Upper lobe of left lung (tissue), 6 donors: ENCODE measurements around the gene NUBP1. TPM values are rescaled to one million over a fixed set of nuclear protein-coding genes. Genes with fewer than 3 reads are reported as not detected.
A peak's percentile ranks its signal among the peaks of the same experiment; 100 is the strongest.
"Not testable (repeated sequence)": the region's sequence is repeated elsewhere in the genome, so short reads cannot be mapped to it uniquely, and the experiment has no call there.

Experiments used
- ATAC-seq, 2 donors: fragments of 200-7000 bp; cut with Tn5 transposase; one replicate each; pipeline ENCODE4 v1.9.1; 2022; ENCODE audit warnings: mild to moderate bottlenecking in 2 of 2, moderate library complexity in 2 of 2; ENCODE audit not compliant: low FRiP score in 2 of 2
- DNase-seq, 2 donors: peaks; one replicate each; pipeline ENCODE4 v3.0.0-alpha.2; 2019 to 2020
- H3K27ac ChIP-seq, 4 donors: fragments of 200-600 bp; sonication (generic); one replicate each; pipeline ENCODE4 v1.5.1; 2016 to 2019
- H3K27me3 ChIP-seq, 4 donors: fragments of 200-600 bp; sonication (generic); one replicate each; pipeline ENCODE4 v1.5.1; 2017 to 2019
- H3K36me3 ChIP-seq, 4 donors: fragments of 200-600 bp; sonication (generic); one replicate each; pipeline ENCODE4 v1.5.1; 2016 to 2019
- H3K4me1 ChIP-seq, 4 donors: fragments of 200-600 bp; sonication (generic); one replicate each; pipeline ENCODE4 v1.5.1; 2018 to 2019
- H3K4me3 ChIP-seq, 4 donors: fragments of 200-600 bp; sonication (generic); one replicate each; pipeline ENCODE4 v1.5.1; 2017 to 2019; ENCODE audit warnings: mild to moderate bottlenecking in 2 of 4, moderate library complexity in 1 of 4
- H3K9me3 ChIP-seq, 4 donors: fragments of 200-600 bp; sonication (generic); one replicate each; pipeline ENCODE4 v1.5.1; 2018 to 2019
- CTCF ChIP-seq, 6 experiments: fragments of 450-650 bp in 4 of 6; fragments of 200-600 bp in 2 of 6; sonication (generic) in 2 of 6; IDR thresholded peaks; one replicate each; pipeline ENCODE4 v1.5.1; 2016 to 2019; ENCODE audit warnings: antibody characterized with exemption in 6 of 6
- EP300 ChIP-seq, 4 donors: sonication (generic); formaldehyde crosslinking; IDR thresholded peaks; one replicate each; pipeline ENCODE4 v1.5.1; 2017; ENCODE audit warnings: antibody characterized with exemption in 4 of 4, control low read depth in 2 of 4
- POLR2A ChIP-seq, 4 donors: fragments of 450-650 bp; IDR thresholded peaks; one replicate each; pipeline ENCODE4 v1.5.1; 2016 to 2017; ENCODE audit warnings: antibody characterized with exemption in 4 of 4, mild to moderate bottlenecking in 2 of 4
- POLR2AphosphoS5 ChIP-seq, 2 donors: sonication (generic); formaldehyde crosslinking; IDR thresholded peaks; one replicate each; pipeline ENCODE4 v1.5.1; 2017; ENCODE audit warnings: antibody characterized with exemption in 2 of 2
- WGBS, 2 donors: methylation state at CpG; one replicate each; pipeline ENCODE4 v1.1.5; 2017 to 2018; 5-methylcytosine and 5-hydroxymethylcytosine counted together
- total RNA-seq, 6 donors: library from RNA; depleted of rRNA in 4 of 6; stranded (reverse); fragments of >200 nt in 4 of 6; gene quantifications; one replicate each; pipeline versions ENCODE4 v1.1.0 to v1.2.1, GENCODE V29; 2016 to 2021
- donor health status: DM: no; HTN: no; CAD: no; lungs with moderate emphysema.
- donor health status: DM: no; HTN: yes; CAD: no; lungs with severe emphysema.

NUBP1 gene
- total RNA-seq, 6 donors from 2014 or later: 16.8 to 40.3 (median 34.6) TPM

- Histone ChIP-seq H3K36me3 (no peaks in the 10 kb centered on the region), H3K4me1 (peaks cover 0 to under 1% (median 0%) of the 10 kb centered on the region in 4 donors), H3K9me3 (no peaks in the 10 kb centered on the region), H3K27ac (no peak overlapping the region), H3K4me3 (no peak overlapping the region), H3K27me3 (no peaks in the 10 kb centered on the region)
- ATAC-seq (no peak), DNase-seq (no peak)
- no peak for TF ChIP-seq EP300 (IDR thresholded peaks at IDR 0.05)
- TF ChIP-seq POLR2AphosphoS5 (IDR thresholded peaks at IDR 0.05): no peak
- TF ChIP-seq CTCF (IDR thresholded peaks at IDR 0.05): no peak
- no peak for TF ChIP-seq POLR2A (IDR thresholded peaks at IDR 0.05)
- WGBS, 2 donors: 83 to 85% methylated on average over 7 of the region's 7 CpGs
Measured at GRCh38 chr16:10731790-10732189, 11.9 kb upstream of the NUBP1 start.

GRCh38 chr16:10737068-10737625 is 6.5 kb upstream of the NUBP1 start:
- DNase-seq (peak in 1 of 2 donors; percentile 78), ATAC-seq (peak; percentile 92 to 93)
- Histone ChIP-seq H3K27me3 (no peaks in the 10 kb centered on the region), H3K36me3 (no peaks in the 10 kb centered on the region), H3K4me1 (peaks cover 13 to 16% (median 16%) of the 10 kb centered on the region in 4 donors), H3K4me3 (peak overlapping the region in 3 of 4 donors; percentile 13 to 37 (median 27)), H3K27ac (peak overlapping the region in 2 of 4 donors; percentile 66 to 67), H3K9me3 (no peaks in the 10 kb centered on the region)
- TF ChIP-seq EP300 (IDR thresholded peaks at IDR 0.05) (no peak), POLR2A (IDR thresholded peaks at IDR 0.05) (no peak), POLR2AphosphoS5 (IDR thresholded peaks at IDR 0.05) (no peak), CTCF (IDR thresholded peaks at IDR 0.05) (peak; percentile 83 to 97 (median 94))
- WGBS, 2 donors: 30 to 37% methylated on average over 12 of the region's 12 CpGs

GRCh38 chr16:10738231-10739077 is 5.2 kb upstream of the NUBP1 start:
- Histone ChIP-seq H3K4me3 (no peak overlapping the region), H3K9me3 (no peaks in the 10 kb centered on the region), H3K27me3 (no peaks in the 10 kb centered on the region), H3K36me3 (no peaks in the 10 kb centered on the region), H3K4me1 (peaks cover 19 to 22% (median 21%) of the 10 kb centered on the region in 4 donors), H3K27ac (peak overlapping the region; percentile 1 to 70 (median 37))
- ATAC-seq (peak; percentile 54 to 59), DNase-seq (peak in 1 of 2 donors; percentile 65)
- WGBS, 2 donors: 58 to 59% methylated on average over 12 of the region's 12 CpGs
- peak; percentile 6 to 45 for TF ChIP-seq POLR2AphosphoS5 (IDR thresholded peaks at IDR 0.05)
- TF ChIP-seq POLR2A (IDR thresholded peaks at IDR 0.05): no peak

- no peak for TF ChIP-seq POLR2A (IDR thresholded peaks at IDR 0.05)
- TF ChIP-seq CTCF (IDR thresholded peaks at IDR 0.05): no peak
- TF ChIP-seq EP300 (IDR thresholded peaks at IDR 0.05): no peak
- TF ChIP-seq POLR2AphosphoS5 (IDR thresholded peaks at IDR 0.05): no peak
- WGBS, 2 donors: 85 to 93% methylated on average over 6 to 10 of the region's 10 CpGs
- H3K36me3 ChIP-seq: no peaks in the 10 kb centered on the region
- DNase-seq (no peak), ATAC-seq (no peak)
- H3K9me3 ChIP-seq: no peaks in the 10 kb centered on the region
- H3K4me1 ChIP-seq: peaks cover 28 to 32% (median 31%) of the 10 kb centered on the region in 4 donors
- no peak overlapping the region for H3K27ac ChIP-seq
- no peak overlapping the region for H3K4me3 ChIP-seq
- no peaks in the 10 kb centered on the region for H3K27me3 ChIP-seq
Measured at GRCh38 chr16:10740000-10740844, 3.4 kb upstream of the NUBP1 start.

GRCh38 chr16:10740845-10741208 is 2.8 kb upstream of the NUBP1 start:
- DNase-seq: no peak
- no peak for ATAC-seq
- no peak for TF ChIP-seq POLR2A (IDR thresholded peaks at IDR 0.05)
- no peak for TF ChIP-seq CTCF (IDR thresholded peaks at IDR 0.05)
- no peak for TF ChIP-seq EP300 (IDR thresholded peaks at IDR 0.05)
- TF ChIP-seq POLR2AphosphoS5 (IDR thresholded peaks at IDR 0.05): no peak
- Histone ChIP-seq H3K27ac (no peak overlapping the region), H3K27me3 (no peaks in the 10 kb centered on the region), H3K4me3 (no peak overlapping the region), H3K4me1 (peaks cover 30 to 38% (median 36%) of the 10 kb centered on the region in 4 donors), H3K9me3 (no peaks in the 10 kb centered on the region), H3K36me3 (no peaks in the 10 kb centered on the region)
- WGBS, 2 donors: 79 to 93% methylated on average over 2 of the region's 2 CpGs

GRCh38 chr16:10741249-10741648 is 2.4 kb upstream of the NUBP1 start:
- WGBS, 2 donors: 93 to 96% methylated on average over 10 of the region's 10 CpGs
- H3K27ac ChIP-seq, DNase-seq, H3K9me3 ChIP-seq, H3K27me3 ChIP-seq, H3K4me3 ChIP-seq, H3K36me3 ChIP-seq, ATAC-seq: not testable (repeated sequence)
- H3K4me1 ChIP-seq: peaks cover 30 to 39% (median 38%) of the 10 kb centered on the region in 4 donors
